Measurements from ENCODE around the gene CDKN2AIP. TPM values are rescaled to one million over a fixed set of nuclear protein-coding genes. Genes with fewer than 3 reads are reported as not detected.

Gene CDKN2AIP
- polyA plus RNA-seq, 1 of the 3 experiments (the other 2 are of a cell fraction), result 8.3 TPM

DNA sequence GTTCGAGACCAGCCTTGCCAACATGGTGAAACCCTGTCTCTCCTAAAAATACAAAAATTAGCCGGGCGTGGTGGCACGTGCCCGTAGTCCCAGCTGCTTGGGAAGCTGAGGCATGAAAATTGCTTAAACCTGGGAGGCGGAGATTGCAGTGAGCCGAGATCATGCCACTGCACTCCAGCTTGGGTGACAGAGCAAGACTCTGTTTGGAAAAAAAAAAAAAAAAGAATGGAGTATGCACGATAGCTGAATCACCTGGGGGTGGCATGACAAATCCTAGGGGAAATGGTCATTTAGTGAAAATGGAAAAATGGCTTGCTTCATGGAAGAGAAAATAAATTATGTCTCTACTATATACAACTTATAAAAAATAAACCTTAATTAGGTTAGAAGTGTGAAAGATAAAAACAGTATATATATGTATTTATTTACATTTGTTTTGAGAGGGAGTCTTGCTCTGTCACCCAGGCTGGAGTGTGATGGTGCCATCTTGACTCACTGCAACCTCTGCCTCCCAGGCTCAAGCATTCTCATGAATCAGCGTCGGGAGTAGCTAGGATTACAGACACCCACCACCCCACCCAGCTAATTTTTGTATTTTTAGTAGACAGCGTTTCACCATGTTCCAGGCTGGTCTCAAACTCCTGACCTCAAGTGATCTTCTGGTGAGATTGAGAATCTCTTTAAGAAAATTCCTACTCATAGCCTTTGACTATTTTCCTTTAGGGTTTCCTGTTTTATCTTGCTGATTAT, 41.1 kb downstream of the CDKN2AIP start:
- no peak for DNase-seq
- Histone ChIP-seq H4K20me1 (ENCODE audit: insufficient read depth) (no peaks in the 10 kb centered on the region), H3K9me3 (no peaks in the 10 kb centered on the region), H3K4me2 (no peak overlapping the region), H3K79me2 (ENCODE audit: insufficient read depth) (no peaks in the 10 kb centered on the region), H3K9ac (no peak overlapping the region), H3K4me3 (ENCODE audit: low read depth in 2 of 2, low read length in 1 of 2) (no peak overlapping the region), H2AFZ (ENCODE audit: low read depth) (no peak overlapping the region), H3K27ac (ENCODE audit: low read depth in 2 of 2, low read length in 1 of 2) (no peak overlapping the region), H3K4me1 (ENCODE audit: control insufficient read depth in 1 of 2, insufficient read depth in 2 of 2, low read depth in 1 of 2, low read length in 1 of 2) (no peaks in the 10 kb centered on the region), H3K36me3 (replicated peaks in 1 of 2; ENCODE audit: control insufficient read depth in 1 of 2, insufficient read depth in 2 of 2, low read length in 1 of 2) (no peaks in the 10 kb centered on the region), H3K27me3 (ENCODE audit: insufficient read depth) (no peaks in the 10 kb centered on the region), H3K9me2 (no peaks in the 10 kb centered on the region), H3F3A (replicated peaks; ENCODE audit: insufficient read depth) (no peaks in the 10 kb centered on the region)
- POLR2A ChIA-PET, result no interaction called here
- CTCF ChIA-PET, result interaction anchor here (0.8 kb wide), 1 partner anchor 14 kb away, joined by 3 read pairs; no protein-coding TSS in a partner anchor
- 80% methylated on average over 11 of the region's 11 CpGs for WGBS (ENCODE audit: low lambda C conversion rate)
- TF ChIP-seq, protein P1, sequence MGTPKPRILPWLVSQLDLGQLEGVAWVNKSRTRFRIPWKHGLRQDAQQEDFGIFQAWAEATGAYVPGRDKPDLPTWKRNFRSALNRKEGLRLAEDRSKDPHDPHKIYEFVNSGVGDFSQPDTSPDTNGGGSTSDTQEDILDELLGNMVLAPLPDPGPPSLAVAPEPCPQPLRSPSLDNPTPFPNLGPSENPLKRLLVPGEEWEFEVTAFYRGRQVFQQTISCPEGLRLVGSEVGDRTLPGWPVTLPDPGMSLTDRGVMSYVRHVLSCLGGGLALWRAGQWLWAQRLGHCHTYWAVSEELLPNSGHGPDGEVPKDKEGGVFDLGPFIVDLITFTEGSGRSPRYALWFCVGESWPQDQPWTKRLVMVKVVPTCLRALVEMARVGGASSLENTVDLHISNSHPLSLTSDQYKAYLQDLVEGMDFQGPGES (IDR thresholded peaks at IDR 0.05; ENCODE audit: low read depth, low read length), result no peak
- no peak for TF ChIP-seq TAF1 (IDR thresholded peaks at IDR 0.05; ENCODE audit: borderline replicate concordance, low read depth, low read length)
- TF ChIP-seq, protein P2, sequence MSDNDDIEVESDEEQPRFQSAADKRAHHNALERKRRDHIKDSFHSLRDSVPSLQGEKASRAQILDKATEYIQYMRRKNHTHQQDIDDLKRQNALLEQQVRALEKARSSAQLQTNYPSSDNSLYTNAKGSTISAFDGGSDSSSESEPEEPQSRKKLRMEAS (IDR thresholded peaks at IDR 0.05; ENCODE audit: low read depth), result no peak
- no peak for TF ChIP-seq RXRA (IDR thresholded peaks at IDR 0.05; ENCODE audit: borderline replicate concordance, low read depth)
- no peak for TF ChIP-seq TCF12 (IDR thresholded peaks at IDR 0.05)
- no peak for TF ChIP-seq GABPA (IDR thresholded peaks at IDR 0.05; ENCODE audit: low read depth)
- no peak for TF ChIP-seq FOXJ3 (CRISPR knock-in tag; IDR thresholded peaks at IDR 0.05)
- no peak for TF ChIP-seq RCOR1 (IDR thresholded peaks at IDR 0.05; ENCODE audit: low read length)
- TF ChIP-seq TEAD4 (IDR thresholded peaks at IDR 0.05; ENCODE audit: borderline replicate concordance, insufficient read depth), result no peak

GRCh38 chr4:183492791-183493222, 48.4 kb downstream of the CDKN2AIP start:
- H3K9me2 ChIP-seq, result no peaks in the 10 kb centered on the region
- H3K79me2 ChIP-seq (ENCODE audit: insufficient read depth), result no peaks in the 10 kb centered on the region
- H3F3A ChIP-seq (replicated peaks; ENCODE audit: insufficient read depth), result peaks cover 4% of the 10 kb centered on the region
- H3K4me1 ChIP-seq (ENCODE audit: control insufficient read depth in 1 of 2, insufficient read depth in 2 of 2, low read depth in 1 of 2, low read length in 1 of 2), result no peaks in the 10 kb centered on the region
- WGBS (ENCODE audit: low lambda C conversion rate), result 72% methylated on average over 3 of the region's 3 CpGs
- ChIA-PET POLR2A (no interaction called here), CTCF (interaction anchor here (0.9 kb wide), 1 partner anchor 10 kb away, joined by 3 read pairs; no protein-coding TSS in a partner anchor)
- no peak overlapping the region for H3K4me2 ChIP-seq
- H3K36me3 ChIP-seq (replicated peaks in 1 of 2; ENCODE audit: control insufficient read depth in 1 of 2, insufficient read depth in 2 of 2, low read length in 1 of 2), result no peaks in the 10 kb centered on the region
- no peak overlapping the region for H3K27ac ChIP-seq (ENCODE audit: low read depth in 2 of 2, low read length in 1 of 2)
- H3K9ac ChIP-seq, result no peak overlapping the region
- no peak overlapping the region for H2AFZ ChIP-seq (ENCODE audit: low read depth)
- no peak overlapping the region for H3K4me3 ChIP-seq (ENCODE audit: low read depth in 2 of 2, low read length in 1 of 2)
- no peaks in the 10 kb centered on the region for H3K27me3 ChIP-seq (ENCODE audit: insufficient read depth)
- H3K9me3 ChIP-seq, result no peaks in the 10 kb centered on the region
- TF ChIP-seq RCOR1 (IDR thresholded peaks at IDR 0.05; ENCODE audit: low read length), result no peak
- no peak for TF ChIP-seq RAD21 (IDR thresholded peaks at IDR 0.05; ENCODE audit: low read length)
- TF ChIP-seq PBX3 (IDR thresholded peaks at IDR 0.05), result no peak
- TF ChIP-seq SIN3A (IDR thresholded peaks at IDR 0.05; ENCODE audit: borderline replicate concordance, low read depth, low read length), result no peak
- DNase-seq, result no peak
- no peaks in the 10 kb centered on the region for H4K20me1 ChIP-seq (ENCODE audit: insufficient read depth)

All from SK-N-SH (cell line).